Suprapubic skin (tissue), 3 donors: ENCODE results near the gene SHANK3.

Experiments
- CTCF ChIP-seq, 2 donors: fragments of 200-600 bp in 1 of 2; fragments of 450-650 bp in 1 of 2; sonication (generic) in 1 of 2; IDR thresholded peaks; one replicate each; pipeline ENCODE4 v1.5.1; 2016 to 2019; ENCODE audit warnings: antibody characterized with exemption in 2 of 2, mild to moderate bottlenecking in 1 of 2, moderate library complexity in 1 of 2
- EP300 ChIP-seq: sonication (generic); formaldehyde crosslinking; IDR thresholded peaks from one replicate; pipeline ENCODE4 v1.6.1; 2017; ENCODE audit warnings: antibody characterized with exemption

GRCh38 chr22:50672041-50672440 is 582 bp upstream of the SHANK3 start:
- no peak for TF ChIP-seq EP300
- TF ChIP-seq CTCF (IDR thresholded peaks at IDR 0.05), result no peak
